H9 (cell line): ENCODE measurements around the gene IL1RAPL2. TPM values are rescaled to one million over a fixed set of nuclear protein-coding genes. Genes with fewer than 3 reads are reported as not detected.
"Not testable (repeated sequence)": the region's sequence is repeated elsewhere in the genome, so short reads cannot be mapped to it uniquely, and the experiment has no call there.

Source experiments
- DNase-seq: peaks from one replicate; pipeline ENCODE4 v3.0.0-alpha.2; 2017
- H2AFZ ChIP-seq: one replicate; pipeline ENCODE4 v1.6.1; 2013; ENCODE audit warnings: mild to moderate bottlenecking, low read length, control low read depth, moderate library complexity
- H2AK5ac ChIP-seq: 2 replicates; pipeline ENCODE4 v1.6.1; 2013; ENCODE audit warnings: low read length, control low read depth, mixed read lengths; ENCODE audit not compliant: insufficient read length
- H2BK120ac ChIP-seq: one replicate; pipeline ENCODE4 v1.6.1; 2013; ENCODE audit warnings: low read depth, mild to moderate bottlenecking, low read length, control low read depth, inconsistent platforms; ENCODE audit not compliant: poor library complexity, severe bottlenecking
- H2BK12ac ChIP-seq: 2 replicates; pipeline ENCODE4 v1.6.1; 2013; ENCODE audit warnings: low read length, control low read depth, mixed read lengths, low read depth; ENCODE audit not compliant: insufficient read length
- H2BK15ac ChIP-seq: 2 replicates; pipeline ENCODE4 v1.6.1; 2013; ENCODE audit warnings: low read depth, low read length, control low read depth
- H2BK20ac ChIP-seq: one replicate; pipeline ENCODE4 v1.6.1; 2013; ENCODE audit warnings: low read depth, mild to moderate bottlenecking, low read length, control low read depth, inconsistent platforms; ENCODE audit not compliant: poor library complexity, severe bottlenecking
- H2BK5ac ChIP-seq: 2 replicates; pipeline ENCODE4 v1.6.1; 2013; ENCODE audit warnings: low read length, control low read depth, mixed read lengths; ENCODE audit not compliant: insufficient read length
- H3K14ac ChIP-seq: 2 replicates; pipeline ENCODE4 v1.6.1; 2013; ENCODE audit warnings: low read length, control low read depth; ENCODE audit not compliant: insufficient read depth
- H3K18ac ChIP-seq: 2 replicates; pipeline ENCODE4 v1.6.1; 2013; ENCODE audit warnings: low read depth, mild to moderate bottlenecking, mixed read lengths, low read length, control low read depth; ENCODE audit not compliant: insufficient read length
- H3K23ac ChIP-seq: 2 replicates; pipeline ENCODE4 v1.6.1; 2013; ENCODE audit warnings: low read length, control low read depth, mixed read lengths, low read depth; ENCODE audit not compliant: insufficient read length
- H3K23me2 ChIP-seq: 2 replicates; pipeline ENCODE4 v1.6.1; 2013; ENCODE audit warnings: low read depth, mild to moderate bottlenecking, mixed read lengths, low read length, control low read depth; ENCODE audit not compliant: insufficient read length, poor library complexity, severe bottlenecking
- H3K27ac ChIP-seq: 2 replicates; pipeline ENCODE4 v1.5.1; 2013; ENCODE audit warnings: low read length, control low read depth, mixed read lengths, low read depth; ENCODE audit not compliant: insufficient read length
- H3K27me3 ChIP-seq: 2 replicates; pipeline ENCODE4 v1.6.1; 2013; ENCODE audit warnings: low read length, control low read depth, inconsistent platforms; ENCODE audit not compliant: insufficient read depth
- H3K4ac ChIP-seq: 2 replicates; pipeline ENCODE4 v1.6.1; 2013; ENCODE audit warnings: low read depth, mild to moderate bottlenecking, control low read depth, inconsistent platforms, low read length, moderate library complexity
- H3K4me1 ChIP-seq: 2 replicates; pipeline ENCODE4 v1.6.1; 2013; ENCODE audit warnings: low read length, control low read depth, inconsistent platforms; ENCODE audit not compliant: insufficient read depth
- H3K4me2 ChIP-seq: 2 replicates; pipeline ENCODE4 v1.6.1; 2013; ENCODE audit warnings: low read length, control low read depth, mixed read lengths; ENCODE audit not compliant: insufficient read length, insufficient read depth
- H3K56ac ChIP-seq: 2 replicates; pipeline ENCODE4 v1.6.1; 2013; ENCODE audit warnings: low read depth, mild to moderate bottlenecking, mixed read lengths, low read length, control low read depth; ENCODE audit not compliant: insufficient read length
- H3K79me1 ChIP-seq: 2 replicates; pipeline ENCODE4 v1.6.1; 2013; ENCODE audit warnings: low read depth, mild to moderate bottlenecking, moderate library complexity, low read length, control low read depth, inconsistent platforms; ENCODE audit not compliant: insufficient read depth, poor library complexity, severe bottlenecking
- H3K79me2 ChIP-seq: 2 replicates; pipeline ENCODE4 v1.6.1; 2013; ENCODE audit warnings: low read length, control low read depth, inconsistent platforms; ENCODE audit not compliant: insufficient read depth
- H3K9ac ChIP-seq: 2 replicates; pipeline ENCODE4 v1.6.1; 2013; ENCODE audit warnings: low read length, control low read depth, mixed read lengths; ENCODE audit not compliant: insufficient read length; ENCODE audit errors: extremely low read depth
- H3K9me3 ChIP-seq: one replicate; pipeline ENCODE4 v1.6.1; 2013; ENCODE audit warnings: low read depth, low read length, inconsistent platforms; ENCODE audit not compliant: control insufficient read depth
- H3T11ph ChIP-seq: one replicate; pipeline ENCODE4 v1.6.1; 2013; ENCODE audit warnings: mild to moderate bottlenecking, low read length, control low read depth, inconsistent platforms
- H4K20me1 ChIP-seq: one replicate; pipeline ENCODE4 v1.6.1; 2013; ENCODE audit not compliant: control insufficient read depth, insufficient read length, insufficient read depth
- H4K5ac ChIP-seq: 2 replicates; pipeline ENCODE4 v1.6.1; 2013; ENCODE audit warnings: low read depth, mild to moderate bottlenecking, mixed read lengths, low read length, control low read depth; ENCODE audit not compliant: insufficient read length
- H4K8ac ChIP-seq: replicated peaks from 2 replicates; pipeline ENCODE4 v1.6.1; 2013; ENCODE audit warnings: low read length, control low read depth, mixed read lengths, low read depth; ENCODE audit not compliant: insufficient read length
- H4K91ac ChIP-seq: 2 replicates; pipeline ENCODE4 v1.6.1; 2013; ENCODE audit warnings: low read depth, mild to moderate bottlenecking, moderate library complexity, mixed read lengths, low read length, control low read depth; ENCODE audit not compliant: insufficient read length
- H3K27ac Mint-ChIP-seq, 3 experiments: 2 replicates in 2 of 3; 3 replicates in 1 of 3; pipeline ENCODE4 v1.8.0; 2020 to 2021; ENCODE audit warnings: mixed read lengths in 3 of 3, mild to moderate bottlenecking in 1 of 3, moderate library complexity in 1 of 3
- H3K27me3 Mint-ChIP-seq: 2 replicates; pipeline ENCODE4 v1.8.0; 2021; ENCODE audit warnings: low read depth, mild to moderate bottlenecking, moderate library complexity, mixed read lengths
- H3K36me3 Mint-ChIP-seq, 3 experiments: 2 replicates in 2 of 3; 3 replicates in 1 of 3; pipeline ENCODE4 v1.8.0; 2020 to 2021; ENCODE audit warnings: low read depth in 3 of 3, mixed read lengths in 3 of 3; ENCODE audit not compliant: insufficient read depth in 1 of 3
- H3K4me1 Mint-ChIP-seq, 2 experiments: 2 replicates each; pipeline ENCODE4 v1.8.0; 2020; ENCODE audit warnings: mixed read lengths in 2 of 2
- H3K4me3 Mint-ChIP-seq, 2 experiments: 2 replicates in 1 of 2; 3 replicates in 1 of 2; pipeline ENCODE4 v1.8.0; 2020 to 2021; ENCODE audit warnings: mild to moderate bottlenecking in 2 of 2, mixed read lengths in 2 of 2, moderate library complexity in 1 of 2
- H3K9me3 Mint-ChIP-seq, 2 experiments: 2 replicates in 1 of 2; 3 replicates in 1 of 2; pipeline ENCODE4 v1.8.0; 2020; ENCODE audit warnings: mild to moderate bottlenecking in 2 of 2, mixed read lengths in 2 of 2, moderate library complexity in 1 of 2
- CTCF ChIP-seq: fragments of 200-600 bp; sonication (generic); conservative IDR thresholded peaks from 3 replicates; pipeline ENCODE4 v1.8.0; 2021; ENCODE audit warnings: antibody characterized with exemption, mild to moderate bottlenecking
- WGBS: extraction: QIAGEN DNeasy Blood & Tissue Kit; methylation state at CpG from one replicate; pipeline ENCODE4 v1.1.7; 2013; ENCODE audit warnings: missing lambda C conversion rate, low lambda C conversion rate, mixed read lengths; ENCODE audit not compliant: insufficient read length; ENCODE audit errors: extremely low coverage; 5-methylcytosine and 5-hydroxymethylcytosine counted together
- total RNA-seq: library from RNA; stranded (reverse); gene quantifications from 2 replicates; pipeline ENCODE4 v1.2.1, GENCODE V29; 2021

IL1RAPL2 gene
- total RNA-seq, 1 experiment from 2014 or later = not detected

- Histone ChIP-seq H3K23me2 (no peaks in the 10 kb centered on the region), H2BK15ac (no peak overlapping the region), H3K18ac (no peak overlapping the region), H3K9me3 (no peaks in the 10 kb centered on the region), H2BK5ac (no peak overlapping the region), H3K14ac (no peak overlapping the region), H2AFZ (no peak overlapping the region), H3K4me2 (no peak overlapping the region), H3K23ac (no peak overlapping the region), H3K27ac (no peak overlapping the region), H4K20me1 (no peaks in the 10 kb centered on the region), H3K4me1 (peaks cover 3% of the 10 kb centered on the region; the same call in 1 of the 2 replicates), H3K79me2 (no peaks in the 10 kb centered on the region), H3K4ac (no peak overlapping the region), H2BK20ac (no peak overlapping the region), H4K8ac (no peak overlapping the region), H3K9ac (no peak overlapping the region), H3K79me1 (no peaks in the 10 kb centered on the region), H2BK12ac (no peak overlapping the region), H2BK120ac (no peak overlapping the region), H3K27me3 (no peaks in the 10 kb centered on the region), H3T11ph (no peak overlapping the region), H3K56ac (no peak overlapping the region), H4K91ac (no peak overlapping the region), H4K5ac (no peak overlapping the region), H2AK5ac (no peak overlapping the region)
- H3K4me1 Mint-ChIP-seq = peaks cover 8% of the 10 kb centered on the region in 2 experiments; a peak in 2 of 4 replicates
- H3K27ac Mint-ChIP-seq = no peak overlapping the region
- no peak overlapping the region for H3K4me3 Mint-ChIP-seq
- no CpG with 5 or more reads among the region's 3 CpGs for WGBS
- H3K27me3 Mint-ChIP-seq = 0 out of 2 replicates have a peak, but pooled peaks cover 2% of the 10 kb centered on the region
- H3K9me3 Mint-ChIP-seq = peaks cover 6 to 52% of the 10 kb centered on the region in 2 experiments
- peaks cover 3 to 6% (median 4%) of the 10 kb centered on the region in 3 experiments; a peak in 4 of 7 replicates for H3K36me3 Mint-ChIP-seq
- TF ChIP-seq CTCF = no peak
- DNase-seq = no peak
Observed at GRCh38 chrX:105114554-105115130, 548.6 kb downstream of the IL1RAPL2 start.

- not testable (repeated sequence) for H3K18ac ChIP-seq, H3K56ac ChIP-seq, H3K4me1 Mint-ChIP-seq, H3K4me2 ChIP-seq, H2BK120ac ChIP-seq, H3K27me3 Mint-ChIP-seq, H3K27me3 ChIP-seq, H4K8ac ChIP-seq, H3K9ac ChIP-seq, H2AFZ ChIP-seq, H3K27ac ChIP-seq, H3K23ac ChIP-seq, H4K20me1 ChIP-seq, H4K5ac ChIP-seq, H3K14ac ChIP-seq, H3K36me3 Mint-ChIP-seq, H3T11ph ChIP-seq, H3K4me1 ChIP-seq, H3K27ac Mint-ChIP-seq, H4K91ac ChIP-seq, H3K9me3 ChIP-seq, H2AK5ac ChIP-seq, H2BK12ac ChIP-seq, H3K4me3 Mint-ChIP-seq, DNase-seq, H2BK5ac ChIP-seq, H3K4ac ChIP-seq, H3K23me2 ChIP-seq, H3K79me2 ChIP-seq, H2BK15ac ChIP-seq, H3K79me1 ChIP-seq, H2BK20ac ChIP-seq
- WGBS = no CpG with 5 or more reads among the region's 35 CpGs
- H3K9me3 Mint-ChIP-seq = peaks cover 6 to 56% of the 10 kb centered on the region in 2 experiments
Observed at GRCh38 chrX:105115596-105116320, 549.8 kb downstream of the IL1RAPL2 start.
